Endothelial cell of umbilical vein (primary cell): ENCODE results near the gene FYB1. TPM values are rescaled to one million over a fixed set of nuclear protein-coding genes. Genes with fewer than 3 reads are reported as not detected.
A peak's percentile ranks its signal among the peaks of the same experiment; 100 is the strongest.

ENCODE experiments used
- BruUV-seq: library from RNA; stranded (reverse); fragments of 400-500 nt; replicated peaks from 2 replicates; lab custom pipeline; 2021; lab: Mats Ljungman, UMichigan
- CTCF ChIA-PET: fragments of 300-600, 350-600 bp; sonication (Branson Sonifier 250); formaldehyde crosslinking; loops from one replicate; lab custom pipeline; 2021; ENCODE audit warnings: antibody characterized with exemption, inconsistent platforms; lab: Charles Lee
- POLR2A ChIA-PET: fragments of 300-600, 350-600 bp; sonication (Branson Sonifier 250); formaldehyde crosslinking; loops from one replicate; lab custom pipeline; 2021; ENCODE audit warnings: antibody characterized with exemption, inconsistent platforms; lab: Charles Lee
- DNase-seq: peaks from one replicate; pipeline ENCODE4 v3.0.0-alpha.2; 2011; ENCODE audit warnings: low read depth, low spot score
- FAIRE-seq: peaks from 2 replicates; lab custom pipeline; 2011; peaks lifted over from hg19 to GRCh38; lab: Jason Lieb, UNC
- H2AFZ ChIP-seq: 2 replicates; pipeline ENCODE4 v1.6.0; 2012; ENCODE audit warnings: low read depth, low read length, control low read depth, inconsistent platforms
- H3K27ac ChIP-seq: 2 replicates; pipeline ENCODE4 v1.5.1; 2011; ENCODE audit warnings: low read depth, mild to moderate bottlenecking, control low read depth, low read length, moderate library complexity; ENCODE audit not compliant: insufficient read depth
- H3K27me3 ChIP-seq, 2 experiments: 2 replicates each; pipeline versions ENCODE4 v1.6.0 to v1.6.1; 2011; ENCODE audit warnings: low read length in 2 of 2, mixed read lengths in 1 of 2; ENCODE audit not compliant: control insufficient read depth in 2 of 2, insufficient read depth in 2 of 2
- H3K36me3 ChIP-seq, 2 experiments: 2 replicates in 1 of 2; 3 replicates in 1 of 2; pipeline ENCODE4 v1.5.1; 2011; ENCODE audit warnings: low read length in 2 of 2, mild to moderate bottlenecking in 1 of 2, moderate library complexity in 1 of 2; ENCODE audit not compliant: control insufficient read depth in 2 of 2, insufficient read depth in 2 of 2; ENCODE audit errors: extremely low read depth in 1 of 2
- H3K4me1 ChIP-seq: 3 replicates; pipeline ENCODE4 v1.5.1; 2011; ENCODE audit warnings: mild to moderate bottlenecking, low read length; ENCODE audit not compliant: control insufficient read depth, insufficient read depth; ENCODE audit errors: extremely low read depth
- H3K4me2 ChIP-seq: 2 replicates; pipeline ENCODE4 v1.6.1; 2011; ENCODE audit warnings: low read length, control low read depth, mixed read lengths; ENCODE audit not compliant: insufficient read depth
- H3K4me3 ChIP-seq, 3 experiments: fragments of 200-600 bp in 1 of 3; sonication (generic), shearing (Covaris generic) in 1 of 3; replicated peaks in 1 of 3; 2 replicates each; pipeline ENCODE4 v1.5.1; 2011 to 2016; ENCODE audit warnings: control low read depth in 3 of 3, low read length in 3 of 3, mild to moderate bottlenecking in 2 of 3, inconsistent platforms in 1 of 3, low read depth in 1 of 3, moderate library complexity in 1 of 3; ENCODE audit not compliant: insufficient read depth in 1 of 3
- H3K79me2 ChIP-seq: 2 replicates; pipeline ENCODE4 v1.6.0; 2012; ENCODE audit warnings: low read length, inconsistent platforms; ENCODE audit not compliant: control insufficient read depth, insufficient read depth
- H3K9ac ChIP-seq: replicated peaks from 2 replicates; pipeline ENCODE3; 2011; ENCODE audit warnings: low read length, control low read depth; ENCODE audit not compliant: insufficient read depth; ENCODE audit errors: extremely low read depth
- H3K9me1 ChIP-seq: replicated peaks from 3 replicates; pipeline ENCODE4 v1.6.0; 2011; ENCODE audit warnings: mild to moderate bottlenecking, low read length; ENCODE audit not compliant: control insufficient read depth, insufficient read depth; ENCODE audit errors: extremely low read depth
- H3K9me3 ChIP-seq: replicated peaks from 2 replicates; pipeline ENCODE4 v1.5.1; 2012; ENCODE audit warnings: low read length, inconsistent platforms; ENCODE audit not compliant: control insufficient read depth, insufficient read depth
- H4K20me1 ChIP-seq: replicated peaks from 2 replicates; pipeline ENCODE3; 2011; ENCODE audit warnings: mild to moderate bottlenecking, low read length; ENCODE audit not compliant: control insufficient read depth, insufficient read depth; ENCODE audit errors: extremely low read depth
- CTCF ChIP-seq, 2 donors: IDR thresholded peaks; 1 replicate in 1 of 2; 2 replicates in 1 of 2; pipeline ENCODE4 v1.5.1; 2011; ENCODE audit warnings: low read length in 2 of 2, mild to moderate bottlenecking in 2 of 2, moderate library complexity in 2 of 2, control low read depth in 1 of 2, inconsistent platforms in 1 of 2, low read depth in 1 of 2; ENCODE audit not compliant: insufficient read depth in 1 of 2; ENCODE audit errors: extremely low read depth in 1 of 2
- EZH2 ChIP-seq: IDR thresholded peaks from 2 replicates; pipeline ENCODE4 v1.6.1; 2012; ENCODE audit warnings: borderline replicate concordance, low read depth, mild to moderate bottlenecking, moderate library complexity, low read length, inconsistent platforms; ENCODE audit not compliant: severe bottlenecking
- FOS ChIP-seq: IDR thresholded peaks from 2 replicates; pipeline ENCODE4 v1.6.1; 2011; ENCODE audit warnings: mild to moderate bottlenecking, low read length, moderate library complexity, borderline replicate concordance; ENCODE audit not compliant: insufficient read depth
- GATA2 ChIP-seq: IDR thresholded peaks from 2 replicates; pipeline ENCODE4 v1.7.0; 2011; ENCODE audit warnings: low read depth, mild to moderate bottlenecking, moderate library complexity, mixed read lengths, low read length; ENCODE audit not compliant: insufficient read length, insufficient read depth
- JUN ChIP-seq: IDR thresholded peaks from 2 replicates; pipeline ENCODE4 v1.6.1; 2011; ENCODE audit warnings: borderline replicate concordance, low read depth; ENCODE audit not compliant: insufficient read length, insufficient read depth
- MYC ChIP-seq: IDR thresholded peaks from one replicate; pipeline ENCODE4 v1.6.1; 2011; ENCODE audit warnings: mild to moderate bottlenecking, low read depth, low read length
- POLR2A ChIP-seq: IDR thresholded peaks from 2 replicates; pipeline ENCODE4 v1.6.1; 2012; ENCODE audit warnings: low read depth, mild to moderate bottlenecking, control low read depth, low read length
- POLR2AphosphoS5 ChIP-seq: IDR thresholded peaks from 2 replicates; pipeline ENCODE4 v1.6.1; 2012; ENCODE audit warnings: low read depth, mild to moderate bottlenecking, control low read depth, low read length, moderate library complexity; ENCODE audit not compliant: insufficient read depth
- dilution Hi-C: fragments of 300-500 bp; cut with MboI; formaldehyde crosslinking; loops from one replicate; pipeline ENCODE4 v1.15.0; 2019; ENCODE audit warnings: low sequenced_read_pairs; ENCODE audit not compliant: extremely low pct_ligation_motif_present
- intact Hi-C: fragments of 100-400 bp; cut with micrococcal nuclease; formaldehyde crosslinking; loops from one replicate; pipeline ENCODE4 v1.10.0; 2022
- polyA plus RNA-seq, 4 experiments: library from polyadenylated mRNA; depleted of rRNA in 3 of 4; stranded (reverse) in 3 of 4; unstranded in 1 of 4; fragments of >200 nt; gene quantifications; 2 replicates each; pipeline versions ENCODE4 v1.2.1 to v1.2.3, GENCODE V29; 2011 to 2012; ENCODE audit warnings: missing spikeins in 1 of 4
- total RNA-seq: library from RNA; stranded (reverse); gene quantifications from 2 replicates; pipeline ENCODE4 v1.2.3, GENCODE V29; 2021
- TF ChIP-seq, protein P1 (sequence below): IDR thresholded peaks from 2 replicates; pipeline ENCODE4 v1.6.1; 2011; ENCODE audit not compliant: insufficient read depth, insufficient read length

FYB1 gene
- total and polyA plus RNA-seq, 2 donors (not counting 3 experiments of a cell fraction or from before 2014, with no cell fraction given), result 0.44 TPM; not detected in 1

DNA sequence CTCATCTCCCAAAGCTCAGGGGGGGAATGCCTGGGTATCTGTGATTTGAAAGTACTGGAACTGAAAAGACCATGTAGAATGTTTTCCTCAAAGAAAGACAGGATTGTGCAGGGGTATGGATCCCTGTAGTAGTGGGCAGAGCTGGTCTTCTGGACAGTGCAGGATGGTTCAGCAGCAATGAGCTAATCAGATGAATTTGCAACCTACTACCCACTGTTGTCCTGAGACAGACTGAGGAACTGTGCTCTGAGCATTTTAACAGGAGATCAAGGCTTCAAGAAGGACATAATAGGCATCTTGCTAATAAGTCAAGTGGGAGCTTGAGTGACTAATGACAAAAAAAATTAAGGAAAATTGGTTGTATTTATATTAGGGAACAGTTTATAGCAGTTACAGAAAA is 61.7 kb downstream of the FYB1 start:
- H3K36me3 ChIP-seq, result no peaks in the 10 kb centered on the region
- DNase-seq (no peak), FAIRE-seq (no peak)
- no peaks in the 10 kb centered on the region for H4K20me1 ChIP-seq
- POLR2A ChIA-PET, result no interaction called here
- H2AFZ ChIP-seq, result peak overlapping the region; percentile 29
- H3K27ac ChIP-seq, result no peak overlapping the region
- H3K79me2 ChIP-seq, result no peaks in the 10 kb centered on the region
- H3K27me3 ChIP-seq, result no peaks in the 10 kb centered on the region
- no TSS peak for BruUV-seq
- no peak for TF ChIP-seq JUN
- TF ChIP-seq, protein P1, sequence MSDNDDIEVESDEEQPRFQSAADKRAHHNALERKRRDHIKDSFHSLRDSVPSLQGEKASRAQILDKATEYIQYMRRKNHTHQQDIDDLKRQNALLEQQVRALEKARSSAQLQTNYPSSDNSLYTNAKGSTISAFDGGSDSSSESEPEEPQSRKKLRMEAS, result no peak
- no peak for TF ChIP-seq CTCF (IDR thresholded peaks at IDR 0.05; ENCODE audit: extremely low read depth in 1 of 2, insufficient read depth in 1 of 2, low read depth in 1 of 2, low read length in 2 of 2)
- no peak for TF ChIP-seq POLR2AphosphoS5
- TF ChIP-seq FOS, result no peak
- no peak for TF ChIP-seq GATA2
- TF ChIP-seq POLR2A, result no peak
- TF ChIP-seq EZH2, result no peak
- TF ChIP-seq MYC, result no peak
- no peaks in the 10 kb centered on the region for H3K9me1 ChIP-seq
- peaks cover 9% of the 10 kb centered on the region for H3K4me1 ChIP-seq
- CTCF ChIA-PET, result interaction anchor here (1.2 to 1.4 kb wide), 2 partner anchors 60 to 77 kb away, joined by 3 to 6 read pairs; no protein-coding TSS in a partner anchor
- H3K9me3 ChIP-seq, result no peaks in the 10 kb centered on the region
- H3K9ac ChIP-seq, result no peak overlapping the region
- intact Hi-C loops, result no loop called here
- peak overlapping the region; percentile 8 for H3K4me2 ChIP-seq
- no peak overlapping the region for H3K4me3 ChIP-seq
- dilution Hi-C loops, result no loop called here
